ENCODE data around the gene HID1.

GRCh38 chr17:75019146-75019545, 46.6 kb upstream of the HID1 start:
- TF ChIP-seq CTCF (IDR thresholded peaks at IDR 0.05) (no peak), POLR2AphosphoS5 (IDR thresholded peaks at IDR 0.05) (no peak)
